ENCODE data around the gene ZCCHC13.
"Not testable (repeated sequence)": the region's sequence is repeated elsewhere in the genome, so short reads cannot be mapped to it uniquely, and the experiment has no call there.

ZCCHC13 gene

DNA sequence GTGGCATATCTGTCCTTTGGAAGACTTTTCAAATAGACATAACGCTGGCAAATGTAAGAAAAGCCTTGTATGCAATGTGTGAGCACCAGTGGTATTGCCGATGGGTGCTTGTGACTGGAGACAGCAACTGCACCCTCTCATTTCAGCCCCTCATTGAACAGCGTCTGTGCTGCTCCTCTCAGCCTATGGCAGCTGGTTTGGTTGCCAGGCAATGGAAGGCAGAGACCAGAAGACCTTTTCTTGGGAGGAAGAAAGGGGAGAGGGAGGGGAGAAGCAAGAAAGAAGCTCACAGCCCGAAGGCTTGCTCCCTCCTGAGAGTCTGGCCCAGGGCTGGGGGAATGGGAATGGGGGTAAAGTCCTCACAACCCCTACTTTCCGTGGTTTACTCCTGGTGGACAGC is 20.2 kb downstream of the ZCCHC13 start:
- no peak for DNase-seq (ENCODE audit: low read depth)

DNA sequence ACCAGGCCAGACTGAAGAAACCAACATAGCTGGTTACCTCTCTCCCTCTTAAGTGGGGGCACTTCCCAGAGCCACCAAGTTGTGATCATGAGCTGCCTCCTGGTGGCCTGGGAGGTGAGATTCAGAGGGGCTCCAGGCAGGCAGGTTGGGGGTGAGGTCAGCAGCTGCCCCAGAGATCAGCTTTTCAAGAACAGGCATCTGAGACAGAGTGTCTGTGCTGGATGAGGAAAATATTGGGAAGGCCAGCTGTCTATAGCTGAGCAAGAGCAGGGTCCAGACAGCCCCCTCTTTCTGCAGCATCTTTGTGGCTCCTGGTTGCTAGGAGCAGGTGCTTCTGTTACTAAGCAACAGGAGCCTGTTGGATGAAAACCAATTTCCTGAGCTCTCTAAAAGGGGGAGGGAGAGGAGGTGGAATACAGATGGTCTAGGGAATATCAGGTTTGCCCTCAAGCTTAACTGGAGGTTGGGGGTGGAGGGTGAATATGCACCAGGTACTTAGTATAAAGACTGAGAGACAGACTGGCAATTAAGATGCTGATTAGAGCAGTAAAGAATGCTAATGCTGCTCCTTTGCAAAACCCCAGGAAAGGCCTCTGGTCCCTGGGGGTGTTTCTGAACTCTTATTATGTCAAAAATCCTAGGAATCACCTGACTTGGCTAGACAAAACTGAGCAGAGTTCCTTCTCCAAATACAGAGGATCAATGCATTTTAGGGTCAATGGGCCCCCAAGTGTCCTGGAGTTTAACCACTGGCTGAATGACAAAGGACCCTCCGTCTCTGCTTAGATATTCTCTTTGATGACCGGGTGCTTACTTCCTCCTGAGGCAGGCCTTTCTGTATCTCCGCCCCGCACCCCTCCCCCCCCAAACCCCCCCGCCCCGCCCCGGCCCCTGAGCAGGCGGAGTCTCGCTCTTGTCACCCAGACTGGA is 21.4 kb downstream of the ZCCHC13 start:
- DNase-seq (ENCODE audit: low read depth), result no peak

DNA sequence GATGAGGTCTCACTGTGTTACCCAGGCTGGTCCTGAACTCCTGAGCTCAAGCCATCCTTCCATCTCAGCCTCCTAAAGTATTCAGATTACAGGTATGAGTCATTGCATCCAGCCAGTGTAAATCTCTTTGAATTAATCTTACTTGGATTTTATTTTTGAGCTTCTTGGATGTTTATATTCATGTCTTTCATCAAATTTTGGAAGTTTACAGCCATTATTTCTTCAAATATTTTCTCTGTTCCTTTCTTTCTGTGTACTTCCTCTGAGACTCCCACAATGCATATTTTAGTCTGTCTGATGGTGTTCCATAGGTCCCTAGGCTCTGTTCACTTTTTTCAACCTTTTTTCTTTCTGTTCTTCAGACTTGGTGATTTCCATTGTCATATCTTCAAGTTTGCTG is 34.9 kb downstream of the ZCCHC13 start:
- no peak for DNase-seq (ENCODE audit: low read depth)

DNA sequence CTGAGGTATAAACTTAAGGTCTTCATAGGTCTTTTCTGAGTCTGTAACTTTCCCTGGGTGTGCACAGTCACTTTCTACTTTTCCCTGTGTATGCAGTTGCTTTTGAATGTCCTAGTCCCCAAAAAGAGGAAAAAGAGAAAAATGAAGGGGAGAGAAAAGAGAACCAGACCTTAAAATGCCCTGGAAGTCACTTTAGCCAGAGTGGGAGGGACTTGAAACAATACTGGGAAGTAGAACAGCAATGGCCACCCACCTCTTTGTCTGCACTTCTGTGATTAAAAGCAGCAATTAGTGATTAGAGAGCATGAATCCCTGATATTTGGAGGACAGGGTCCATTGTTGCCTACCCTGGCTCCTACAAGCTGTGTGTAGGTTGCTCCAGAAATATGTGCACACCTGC is 36.1 kb downstream of the ZCCHC13 start:
- DNase-seq (ENCODE audit: low read depth), result no peak

DNA sequence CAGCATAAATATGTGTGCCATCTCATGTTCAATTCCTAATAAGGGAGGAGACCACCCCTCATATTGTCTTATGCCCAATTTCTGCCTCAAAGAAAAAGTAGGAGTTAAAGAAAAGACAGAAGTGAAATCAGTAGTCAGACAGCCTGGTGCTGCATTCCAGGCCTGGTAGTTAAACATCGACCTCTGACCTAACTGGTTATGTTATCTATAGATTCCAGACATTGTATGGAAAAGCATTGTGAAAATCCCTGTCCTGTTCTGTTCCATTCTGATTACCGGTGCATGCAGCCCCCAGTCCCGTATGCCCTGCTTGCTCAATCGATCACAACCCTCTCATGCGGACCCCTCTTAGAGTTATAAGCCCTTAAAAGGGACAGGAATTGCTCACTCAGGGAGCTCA is 38.2 kb downstream of the ZCCHC13 start:
- DNase-seq (ENCODE audit: low read depth), result not testable (repeated sequence)

DNA sequence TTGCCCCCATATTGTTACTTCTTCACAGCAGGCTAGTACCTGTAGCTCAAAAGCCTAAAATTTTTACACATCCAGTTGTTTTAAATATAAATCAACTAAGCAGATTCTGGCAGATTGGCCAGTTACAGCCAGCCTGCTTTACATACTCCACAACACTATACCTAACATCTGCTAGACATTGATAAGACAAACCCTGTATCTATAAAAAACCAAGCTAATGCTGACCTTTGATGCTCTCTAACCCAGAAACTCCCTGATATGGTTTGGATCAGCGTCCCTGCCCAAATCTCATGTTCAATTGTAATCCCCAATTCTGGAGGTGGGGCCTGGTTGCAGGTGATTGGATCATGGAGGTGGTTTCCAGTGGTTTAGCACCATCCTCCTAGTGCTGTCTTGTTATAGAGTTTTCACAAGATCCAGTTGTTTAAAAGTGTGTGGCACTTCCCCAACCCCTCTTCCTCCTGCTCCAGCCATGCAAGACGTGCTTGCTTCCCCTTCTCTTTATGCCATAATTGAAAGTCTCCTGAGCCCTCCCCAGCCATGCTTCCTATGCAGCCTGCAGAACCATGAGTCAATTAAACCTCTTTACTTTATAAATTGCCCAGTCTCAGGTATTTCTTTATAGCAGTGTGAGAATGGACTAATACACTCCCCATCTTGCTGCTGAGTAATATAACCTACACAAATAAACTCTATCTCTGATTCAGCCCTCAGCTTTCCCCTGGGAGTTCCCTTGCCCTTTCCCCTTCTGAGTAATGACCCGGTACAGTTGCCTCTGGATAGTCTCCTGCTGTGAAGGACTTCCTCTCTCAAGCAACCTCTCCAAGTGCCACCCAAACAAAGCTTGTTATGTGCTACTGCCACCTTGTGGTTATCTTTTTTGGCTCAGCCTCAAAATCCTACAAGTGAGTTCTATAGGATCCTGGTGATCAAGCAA is 39.6 kb downstream of the ZCCHC13 start:
- DNase-seq (ENCODE audit: low read depth), result peak; percentile 88

DNA sequence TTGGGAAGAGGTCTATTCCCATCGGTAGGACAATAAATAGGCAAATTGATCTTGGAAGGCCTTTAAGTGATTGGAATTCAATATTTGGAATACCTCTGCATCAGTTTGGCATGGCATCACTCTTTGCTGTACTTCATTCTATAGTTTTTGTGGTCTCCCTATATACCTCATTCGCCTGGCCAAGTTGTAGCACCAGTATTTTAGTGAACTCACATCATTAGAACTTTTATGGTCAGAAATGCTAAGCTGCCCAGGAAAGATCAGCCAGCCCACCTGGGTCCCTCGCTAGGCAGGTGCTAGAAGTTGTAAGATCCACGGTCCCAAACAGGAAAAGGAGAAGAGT is 40.3 kb downstream of the ZCCHC13 start:
- no peak for DNase-seq (ENCODE audit: low read depth)

DNA sequence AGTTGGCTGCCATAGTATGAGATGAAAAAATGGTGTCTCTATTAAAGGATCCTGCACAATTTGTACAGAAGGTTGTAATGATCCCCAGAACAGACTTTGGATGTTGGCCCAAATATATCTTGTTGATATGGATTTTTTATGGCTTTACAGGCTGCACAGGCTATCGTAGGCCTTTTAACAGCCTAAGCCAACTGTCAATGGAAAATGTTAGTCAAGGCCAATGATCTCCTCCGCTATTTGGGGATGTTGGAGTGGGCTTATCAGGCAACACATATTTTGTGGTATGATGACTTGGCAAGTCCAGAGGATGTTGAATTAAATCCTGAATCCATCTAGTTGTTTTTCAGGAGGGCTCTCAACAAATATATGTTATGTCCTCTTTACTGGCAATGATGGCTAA is 42.1 kb downstream of the ZCCHC13 start:
- no peak for DNase-seq (ENCODE audit: low read depth)

DNA sequence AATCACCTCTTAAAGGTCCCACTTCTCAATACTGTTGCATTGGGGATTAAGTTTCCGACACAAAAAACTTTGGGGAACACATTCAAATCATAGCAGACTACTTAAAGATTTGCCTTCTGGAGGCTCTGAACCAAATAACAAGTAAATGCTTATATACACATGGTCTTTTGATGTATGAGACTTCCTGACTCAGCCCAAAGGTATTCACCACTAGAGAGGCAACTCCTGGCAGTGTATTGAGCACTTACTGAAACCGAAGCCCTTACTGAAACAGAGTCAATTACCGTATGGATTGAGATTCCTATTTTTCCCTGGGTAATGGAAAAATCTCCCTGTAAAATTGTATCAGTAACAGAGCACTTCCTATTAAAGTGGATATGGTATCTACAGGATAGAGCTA is 45.4 kb downstream of the ZCCHC13 start:
- peak; percentile 29 for DNase-seq (ENCODE audit: low read depth)

DNA sequence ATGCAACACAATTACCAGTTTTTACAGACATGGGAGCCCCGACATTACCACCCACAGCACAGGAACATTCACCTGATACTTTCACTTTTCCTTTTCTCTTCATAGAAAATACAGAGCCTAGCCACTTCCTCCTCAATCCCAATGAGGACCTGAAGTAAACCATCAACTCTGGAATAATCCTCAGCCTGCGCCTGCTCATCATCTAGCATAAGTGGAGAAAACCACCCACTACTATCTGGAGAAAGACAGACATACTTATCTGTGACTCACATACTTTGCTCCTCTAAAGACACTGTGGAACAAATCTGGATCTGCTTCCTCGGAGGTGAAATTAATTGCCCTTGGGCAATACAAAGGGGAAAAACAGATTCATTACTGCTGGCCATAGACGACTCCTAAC is 47.8 kb downstream of the ZCCHC13 start:
- DNase-seq (ENCODE audit: low read depth), result no peak

DNA sequence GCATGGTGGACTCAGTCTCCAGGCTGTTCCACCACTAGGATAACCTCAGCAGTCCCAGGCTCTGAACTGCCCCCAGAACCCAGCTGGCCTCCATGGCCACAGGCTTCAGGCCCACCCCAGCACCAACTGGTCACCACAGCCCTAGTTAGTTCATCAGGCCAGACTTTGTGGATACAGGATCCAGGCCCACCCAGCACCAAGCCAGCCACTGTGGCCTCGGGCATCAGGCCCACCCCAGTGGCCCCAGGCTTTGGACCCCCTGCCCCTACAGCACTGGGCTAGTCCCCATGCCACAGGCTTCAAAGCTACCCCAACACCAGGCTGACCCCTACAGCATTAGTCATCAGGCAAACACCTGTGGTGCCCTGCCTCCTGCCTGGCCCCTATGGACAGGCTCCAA is 50.0 kb downstream of the ZCCHC13 start:
- no peak for DNase-seq (ENCODE audit: low read depth)

All from HS-5 (cell line).